GM12878 (cell line): ENCODE results near the gene ME2. TPM values are rescaled to one million over a fixed set of nuclear protein-coding genes. Genes with fewer than 3 reads are reported as not detected.

Experiments used
- ATAC-seq: fragments of 200-7000 bp; cut with Tn5 transposase; 3 replicates; pipeline ENCODE4 v1.9.1; 2020; ENCODE audit warnings: mild to moderate bottlenecking, moderate library complexity
- BruUV-seq: library from RNA; stranded (reverse); fragments of 400-500 nt; replicated peaks from 2 replicates; lab custom pipeline; 2021; lab: Mats Ljungman, UMichigan
- CTCF ChIA-PET: fragments of 300-600 bp; sonication (Branson Sonifier 250); formaldehyde crosslinking; extraction: SDS; loops from one replicate; lab custom pipeline; 2021; ENCODE audit warnings: inconsistent platforms; lab: Yijun Ruan, JAX
- POLR2A ChIA-PET: fragments of 350-600 bp; formaldehyde crosslinking; extraction: SDS; loops from one replicate; lab custom pipeline; 2021; ENCODE audit warnings: inconsistent platforms; lab: Charles Lee
- RAD21 ChIA-PET: fragments of 300-600 bp; sonication (Branson Sonifier 250); formaldehyde crosslinking; loops from one replicate; lab custom pipeline; 2023; ENCODE audit warnings: antibody characterized with exemption; ENCODE audit not compliant: unreplicated experiment; lab: Charles Lee
- SMC1A ChIA-PET: fragments of 300-600 bp; sonication (Branson Sonifier 250); formaldehyde crosslinking; loops from one replicate; lab custom pipeline; 2023; ENCODE audit not compliant: unreplicated experiment, uncharacterized antibody; lab: Charles Lee
- DNase-seq: peaks from one replicate; pipeline ENCODE4 v3.0.0-alpha.2; 2011; ENCODE audit warnings: low read depth, low spot score
- FAIRE-seq: peaks from 3 replicates; lab custom pipeline; 2011; peaks lifted over from hg19 to GRCh38; lab: Jason Lieb, UNC
- H2AFZ ChIP-seq: 2 replicates; pipeline ENCODE4 v1.6.0; 2011; ENCODE audit warnings: low read depth, low read length, control low read depth; ENCODE audit not compliant: control insufficient read depth
- H3K27ac ChIP-seq: 2 replicates; pipeline ENCODE4 v1.5.1; 2011; ENCODE audit warnings: control low read depth; ENCODE audit not compliant: control insufficient read depth, insufficient read depth
- H3K27me3 ChIP-seq, 2 experiments: replicated peaks in 1 of 2; 2 replicates each; pipeline versions ENCODE4 v1.6.0 to v1.6.1; 2011; ENCODE audit warnings: low read length in 1 of 2; ENCODE audit not compliant: control insufficient read depth in 2 of 2, insufficient read depth in 2 of 2
- H3K36me3 ChIP-seq, 2 experiments: 2 replicates each; pipeline ENCODE4 v1.5.1; 2011; ENCODE audit warnings: low read length in 1 of 2; ENCODE audit not compliant: control insufficient read depth in 2 of 2, insufficient read depth in 2 of 2
- H3K4me1 ChIP-seq: 2 replicates; pipeline ENCODE4 v1.6.1; 2011; ENCODE audit warnings: mild to moderate bottlenecking, low read length, moderate library complexity, mixed read lengths; ENCODE audit not compliant: control insufficient read depth, insufficient read depth
- H3K4me2 ChIP-seq: 2 replicates; pipeline ENCODE4 v1.6.0; 2011; ENCODE audit warnings: control low read depth; ENCODE audit not compliant: control insufficient read depth, insufficient read depth
- H3K4me3 ChIP-seq: fragments of 200-600 bp; sonication (generic); 2 replicates; pipeline ENCODE4 v1.5.1; 2016
- H3K79me2 ChIP-seq: 2 replicates; pipeline ENCODE4 v1.6.0; 2011; ENCODE audit warnings: low read length; ENCODE audit not compliant: control insufficient read depth, insufficient read depth
- H3K9ac ChIP-seq: 2 replicates; pipeline ENCODE4 v1.8.0; 2011; ENCODE audit warnings: low read length, control low read depth, mixed read lengths; ENCODE audit not compliant: control insufficient read depth, insufficient read depth
- H3K9me3 ChIP-seq: replicated peaks from 3 replicates; pipeline ENCODE4 v1.5.1; 2011; ENCODE audit warnings: mild to moderate bottlenecking, low read length; ENCODE audit not compliant: control insufficient read depth, insufficient read depth
- H4K20me1 ChIP-seq: 2 replicates; pipeline ENCODE4 v1.6.0; 2011; ENCODE audit not compliant: control insufficient read depth, insufficient read depth
- ASH2L ChIP-seq: fragments of 300-600, 200-600 bp; sonication (generic); IDR thresholded peaks from 2 replicates; pipeline ENCODE4 v1.6.1; 2017; ENCODE audit warnings: low read depth, mild to moderate bottlenecking, borderline replicate concordance
- CBFB ChIP-seq: IDR thresholded peaks from 2 replicates; pipeline ENCODE4 v1.6.1; 2016; ENCODE audit warnings: antibody characterized with exemption, low read depth
- FOS ChIP-seq: IDR thresholded peaks from 3 replicates; pipeline ENCODE4 v1.6.1; 2011; ENCODE audit warnings: borderline replicate concordance; ENCODE audit not compliant: insufficient read length; ENCODE audit errors: extremely low read depth
- GABPA ChIP-seq: IDR thresholded peaks from 2 replicates; pipeline ENCODE4 v1.6.1; 2014; ENCODE audit warnings: antibody characterized with exemption, low read depth, mild to moderate bottlenecking, inconsistent platforms
- KDM1A ChIP-seq: fragments of 200-600 bp; sonication (generic); IDR thresholded peaks from 2 replicates; pipeline ENCODE4 v1.6.1; 2016; ENCODE audit warnings: borderline replicate concordance
- MXI1 ChIP-seq: fragments of 150-350 bp; IDR thresholded peaks from 2 replicates; pipeline ENCODE4 v1.6.1; 2011; ENCODE audit warnings: low read depth, mild to moderate bottlenecking, inconsistent platforms, low read length, improper control_type of control experiment
- RELA ChIP-seq: fragments of 450-650 bp; IDR thresholded peaks from 2 replicates; pipeline ENCODE4 v1.8.0; 2014; ENCODE audit warnings: borderline replicate concordance; ENCODE audit not compliant: partially characterized antibody
- TCF12 ChIP-seq: IDR thresholded peaks from 2 replicates; pipeline ENCODE4 v1.6.1; 2011; ENCODE audit warnings: low read depth, mild to moderate bottlenecking, low read length
- ZBTB40 ChIP-seq: fragments of 450-650 bp; IDR thresholded peaks from 2 replicates; pipeline ENCODE4 v1.6.1; 2016; ENCODE audit warnings: mild to moderate bottlenecking, moderate library complexity, borderline replicate concordance
- WGBS: methylation state at CpG from one replicate; pipeline ENCODE4 v1.1.6; 2016; ENCODE audit warnings: low lambda C conversion rate; ENCODE audit not compliant: insufficient replicate concordance, insufficient coverage; ENCODE audit errors: missing lambda C conversion rate; 5-methylcytosine and 5-hydroxymethylcytosine counted together
- in situ Hi-C: fragments of 300-500 bp; cut with MboI; formaldehyde crosslinking; loops from 9 replicates; pipeline ENCODE4 v1.14.3; 2018; ENCODE audit warnings: mixed read lengths
- intact Hi-C: fragments of 100-400 bp; cut with micrococcal nuclease; formaldehyde crosslinking; loops from one replicate; pipeline ENCODE4 v1.14.2; 2022; ENCODE audit not compliant: unreplicated experiment
- polyA plus RNA-seq, 11 experiments: library from polyadenylated mRNA; depleted of rRNA in 4 of 11; unstranded in 6 of 11; stranded (reverse) in 5 of 11; fragments of >200 nt; fragmentation: Nextera tagmentation in 4 of 11; fragmentation: Illumina TruSeq in 1 of 11; extraction: Ambion mirVana in 4 of 11; extraction: Trizol in 1 of 11; gene quantifications; 1 replicate in 1 of 11; 2 replicates in 10 of 11; pipeline versions ENCODE4 v1.2.1 to v1.2.3, GENCODE V29; 2011 to 2016; ENCODE audit warnings: inconsistent platforms in 2 of 11, missing spikeins in 2 of 11, low read depth in 1 of 11
- total RNA-seq, 4 experiments: library from RNA; depleted of rRNA in 3 of 4; stranded (reverse); fragments of >200 nt in 3 of 4; fragmentation: Illumina TruSeq in 1 of 4; extraction: Trizol in 1 of 4; gene quantifications; 2 replicates each; pipeline versions ENCODE4 v1.2.1 to v1.2.3, GENCODE V29; 2013 to 2021
- TF ChIP-seq, protein P1 (sequence below): fragments of 450-650 bp; IDR thresholded peaks from 2 replicates; pipeline ENCODE4 v1.6.1; 2017; ENCODE audit warnings: low read depth, mild to moderate bottlenecking, moderate library complexity
- TF ChIP-seq, protein P2 (sequence below): fragments of 450-650 bp; IDR thresholded peaks from 2 replicates; pipeline ENCODE4 v1.6.1; 2017; ENCODE audit warnings: mild to moderate bottlenecking, low read depth, inconsistent platforms; ENCODE audit not compliant: poor library complexity, severe bottlenecking
- TF ChIP-seq, protein P3 (sequence below): IDR thresholded peaks from 2 replicates; pipeline ENCODE4 v1.6.1; 2011; ENCODE audit warnings: borderline replicate concordance, low read depth, mild to moderate bottlenecking, moderate library complexity, low read length; ENCODE audit not compliant: insufficient read depth, poor library complexity, severe bottlenecking

The ME2 gene
- total and polyA plus RNA-seq, 10 of the 15 experiments (the other 5 are each of a cell fraction or from before 2014, with no cell fraction given) = 41.3 to 155 (median 133) TPM

DNA sequence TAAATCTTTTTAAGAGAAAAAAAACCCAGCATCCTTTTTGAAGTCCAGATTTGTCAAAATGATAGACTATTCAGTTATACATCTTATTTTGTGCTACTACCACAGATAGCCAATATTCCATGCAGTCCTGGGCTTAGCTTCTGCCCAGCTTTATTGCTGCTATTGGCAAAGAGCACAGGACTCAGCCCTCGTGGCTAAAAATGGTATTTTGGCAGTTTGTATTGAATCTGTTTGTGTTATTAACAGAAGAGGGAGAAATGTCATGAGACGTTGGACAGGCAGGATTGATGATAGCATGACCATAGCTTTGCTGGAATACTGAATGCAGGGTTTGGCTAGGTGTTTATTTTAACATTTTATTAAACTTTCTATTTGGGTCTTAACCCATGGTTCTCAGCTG lies 108.3 kb downstream of the ME2 start:
- H3K79me2 ChIP-seq = no peaks in the 10 kb centered on the region
- H3K4me3 ChIP-seq = no peak overlapping the region
- no peak overlapping the region for H3K9ac ChIP-seq
- H3K27me3 ChIP-seq = no peaks in the 10 kb centered on the region
- intact Hi-C loops = no loop called here
- no peak overlapping the region for H2AFZ ChIP-seq
- H3K4me2 ChIP-seq = no peak overlapping the region
- SMC1A ChIA-PET = no interaction called here
- no peak for TF ChIP-seq ZBTB40
- no peak for TF ChIP-seq GABPA
- TF ChIP-seq RELA = no peak
- no peak for TF ChIP-seq MXI1
- TF ChIP-seq KDM1A = no peak
- TF ChIP-seq ASH2L = no peak
- TF ChIP-seq, protein P1, sequence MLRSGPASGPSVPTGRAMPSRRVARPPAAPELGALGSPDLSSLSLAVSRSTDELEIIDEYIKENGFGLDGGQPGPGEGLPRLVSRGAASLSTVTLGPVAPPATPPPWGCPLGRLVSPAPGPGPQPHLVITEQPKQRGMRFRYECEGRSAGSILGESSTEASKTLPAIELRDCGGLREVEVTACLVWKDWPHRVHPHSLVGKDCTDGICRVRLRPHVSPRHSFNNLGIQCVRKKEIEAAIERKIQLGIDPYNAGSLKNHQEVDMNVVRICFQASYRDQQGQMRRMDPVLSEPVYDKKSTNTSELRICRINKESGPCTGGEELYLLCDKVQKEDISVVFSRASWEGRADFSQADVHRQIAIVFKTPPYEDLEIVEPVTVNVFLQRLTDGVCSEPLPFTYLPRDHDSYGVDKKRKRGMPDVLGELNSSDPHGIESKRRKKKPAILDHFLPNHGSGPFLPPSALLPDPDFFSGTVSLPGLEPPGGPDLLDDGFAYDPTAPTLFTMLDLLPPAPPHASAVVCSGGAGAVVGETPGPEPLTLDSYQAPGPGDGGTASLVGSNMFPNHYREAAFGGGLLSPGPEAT = no peak
- TF ChIP-seq FOS = no peak
- TF ChIP-seq, protein P2, sequence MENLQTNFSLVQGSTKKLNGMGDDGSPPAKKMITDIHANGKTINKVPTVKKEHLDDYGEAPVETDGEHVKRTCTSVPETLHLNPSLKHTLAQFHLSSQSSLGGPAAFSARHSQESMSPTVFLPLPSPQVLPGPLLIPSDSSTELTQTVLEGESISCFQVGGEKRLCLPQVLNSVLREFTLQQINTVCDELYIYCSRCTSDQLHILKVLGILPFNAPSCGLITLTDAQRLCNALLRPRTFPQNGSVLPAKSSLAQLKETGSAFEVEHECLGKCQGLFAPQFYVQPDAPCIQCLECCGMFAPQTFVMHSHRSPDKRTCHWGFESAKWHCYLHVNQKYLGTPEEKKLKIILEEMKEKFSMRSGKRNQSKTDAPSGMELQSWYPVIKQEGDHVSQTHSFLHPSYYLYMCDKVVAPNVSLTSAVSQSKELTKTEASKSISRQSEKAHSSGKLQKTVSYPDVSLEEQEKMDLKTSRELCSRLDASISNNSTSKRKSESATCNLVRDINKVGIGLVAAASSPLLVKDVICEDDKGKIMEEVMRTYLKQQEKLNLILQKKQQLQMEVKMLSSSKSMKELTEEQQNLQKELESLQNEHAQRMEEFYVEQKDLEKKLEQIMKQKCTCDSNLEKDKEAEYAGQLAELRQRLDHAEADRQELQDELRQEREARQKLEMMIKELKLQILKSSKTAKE = no peak
- TF ChIP-seq TCF12 = no peak
- TF ChIP-seq CBFB = no peak
- TF ChIP-seq, protein P3, sequence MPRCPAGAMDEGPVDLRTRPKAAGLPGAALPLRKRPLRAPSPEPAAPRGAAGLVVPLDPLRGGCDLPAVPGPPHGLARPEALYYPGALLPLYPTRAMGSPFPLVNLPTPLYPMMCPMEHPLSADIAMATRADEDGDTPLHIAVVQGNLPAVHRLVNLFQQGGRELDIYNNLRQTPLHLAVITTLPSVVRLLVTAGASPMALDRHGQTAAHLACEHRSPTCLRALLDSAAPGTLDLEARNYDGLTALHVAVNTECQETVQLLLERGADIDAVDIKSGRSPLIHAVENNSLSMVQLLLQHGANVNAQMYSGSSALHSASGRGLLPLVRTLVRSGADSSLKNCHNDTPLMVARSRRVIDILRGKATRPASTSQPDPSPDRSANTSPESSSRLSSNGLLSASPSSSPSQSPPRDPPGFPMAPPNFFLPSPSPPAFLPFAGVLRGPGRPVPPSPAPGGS = no peak
- no peak overlapping the region for H3K27ac ChIP-seq
- no peaks in the 10 kb centered on the region for H4K20me1 ChIP-seq
- no peaks in the 10 kb centered on the region for H3K9me3 ChIP-seq
- H3K36me3 ChIP-seq = peaks cover 0 to 2% of the 10 kb centered on the region in 2 experiments; a peak in 1 of 4 replicates
- ATAC-seq (no peak), FAIRE-seq (no peak), DNase-seq (no peak)
- RAD21 ChIA-PET = no interaction called here
- POLR2A ChIA-PET = no interaction called here
- H3K4me1 ChIP-seq = no peaks in the 10 kb centered on the region
- CTCF ChIA-PET = no interaction called here
- WGBS = 87% methylated on average over 2 of the region's 2 CpGs
- no TSS peak for BruUV-seq
- in situ Hi-C loops = no loop called here
